IPS-11a (cell line): ENCODE results near the gene TMEM39A.

Experiments
- H3K4me3 ChIP-seq: one replicate; pipeline ENCODE4 v1.5.1; 2013; ENCODE audit warnings: low read depth, low read length, control low read depth

TMEM39A gene

GRCh38 chr3:119457246-119457645 is 6.2 kb downstream of the TMEM39A start:
- H3K4me3 ChIP-seq, result no peak overlapping the region

GRCh38 chr3:119456469-119456868 is 6.9 kb downstream of the TMEM39A start:
- H3K4me3 ChIP-seq, result no peak overlapping the region

- H3K4me3 ChIP-seq, result no peak overlapping the region
Observed at GRCh38 chr3:119453822-119454221, 9.6 kb downstream of the TMEM39A start.

- H3K4me3 ChIP-seq, result no peak overlapping the region
Observed at GRCh38 chr3:119444590-119444989, 18.8 kb downstream of the TMEM39A start.

GRCh38 chr3:119443179-119443578 is 20.2 kb downstream of the TMEM39A start:
- H3K4me3 ChIP-seq, result no peak overlapping the region

GRCh38 chr3:119437691-119438258 is 25.6 kb downstream of the TMEM39A start:
- H3K4me3 ChIP-seq, result no peak overlapping the region

- H3K4me3 ChIP-seq, result no peak overlapping the region
Observed at GRCh38 chr3:119436977-119437376, 26.4 kb downstream of the TMEM39A start.

GRCh38 chr3:119434703-119435102 is 28.7 kb downstream of the TMEM39A start:
- no peak overlapping the region for H3K4me3 ChIP-seq

GRCh38 chr3:119433613-119434325 is 29.6 kb downstream of the TMEM39A start:
- no peak overlapping the region for H3K4me3 ChIP-seq

- H3K4me3 ChIP-seq, result no peak overlapping the region
Observed at GRCh38 chr3:119428538-119428937, 34.9 kb downstream of the TMEM39A start.

GRCh38 chr3:119427669-119428068 is 35.7 kb downstream of the TMEM39A start:
- H3K4me3 ChIP-seq, result no peak overlapping the region

- no peak overlapping the region for H3K4me3 ChIP-seq
Observed at GRCh38 chr3:119420196-119420595, 43.2 kb downstream of the TMEM39A start.

- H3K4me3 ChIP-seq, result no peak overlapping the region
Observed at GRCh38 chr3:119418641-119419040, 44.8 kb downstream of the TMEM39A start.

- no peak overlapping the region for H3K4me3 ChIP-seq
Observed at GRCh38 chr3:119417771-119418512, 45.5 kb downstream of the TMEM39A start.

GRCh38 chr3:119416873-119417272 is 46.5 kb downstream of the TMEM39A start:
- no peak overlapping the region for H3K4me3 ChIP-seq

- no peak overlapping the region for H3K4me3 ChIP-seq
Observed at GRCh38 chr3:119413603-119414280, 49.7 kb downstream of the TMEM39A start.

GRCh38 chr3:119409844-119410243 is 53.6 kb downstream of the TMEM39A start:
- H3K4me3 ChIP-seq, result no peak overlapping the region

GRCh38 chr3:119408243-119408950 is 55.0 kb downstream of the TMEM39A start:
- no peak overlapping the region for H3K4me3 ChIP-seq

- no peak overlapping the region for H3K4me3 ChIP-seq
Observed at GRCh38 chr3:119405315-119405714, 58.1 kb downstream of the TMEM39A start.

GRCh38 chr3:119403201-119403600 is 60.2 kb downstream of the TMEM39A start:
- no peak overlapping the region for H3K4me3 ChIP-seq

GRCh38 chr3:119402791-119403190 is 60.6 kb downstream of the TMEM39A start:
- no peak overlapping the region for H3K4me3 ChIP-seq
